Measurements from ENCODE around the gene CKB. TPM values are rescaled to one million over a fixed set of nuclear protein-coding genes. Genes with fewer than 3 reads are reported as not detected.

Gene CKB
- total RNA-seq, 2 experiments from 2014 or later: 5.8 to 9.1 TPM

DNA sequence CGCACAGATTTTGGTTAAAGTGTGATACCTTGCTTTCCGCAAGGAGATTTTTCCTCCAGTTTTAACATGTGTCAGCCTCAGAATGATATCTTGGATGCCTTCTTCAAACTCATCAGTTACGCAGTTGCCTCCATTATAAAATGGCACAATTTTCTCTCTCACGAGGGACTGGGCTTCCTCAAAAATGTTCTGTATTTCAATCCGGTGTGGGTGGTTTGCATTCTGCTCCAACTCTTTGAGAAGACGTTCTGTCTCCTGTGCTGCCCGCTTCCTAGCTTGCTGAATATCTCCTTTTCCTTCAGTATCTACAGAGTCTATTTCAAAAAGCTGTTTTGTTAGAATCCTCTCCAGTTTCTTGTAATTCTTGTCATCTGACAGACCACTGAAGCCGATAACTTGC, 38.1 kb upstream of the CKB start:
- ChIA-PET CTCF (interaction anchor here (1.1 to 2.6 kb wide), 6 partner anchors 14 to 63 kb away, joined by 3 to 14 read pairs (median 4); partner anchors contain the start of gene TRMT61A), POLR2A (interaction anchor here (0.6 to 2.7 kb wide), 8 partner anchors 14 to 37 kb away, joined by 3 to 28 read pairs (median 4); partner anchors contain the start of genes CKB and TRMT61A)
- H3K27me3 Mint-ChIP-seq: no peaks in the 10 kb centered on the region
- peak overlapping the region; percentile 100 for H3K4me3 Mint-ChIP-seq
- H3K9me3 Mint-ChIP-seq: no peaks in the 10 kb centered on the region
- H3K4me1 Mint-ChIP-seq (ENCODE audit: low read depth): peaks cover 53% of the 10 kb centered on the region
- intact Hi-C loops (cut with micrococcal nuclease): no loop called here
- peak overlapping the region; percentile 97 for H3K27ac Mint-ChIP-seq
- peaks cover 44% of the 10 kb centered on the region for H3K36me3 Mint-ChIP-seq (ENCODE audit: low read depth)
- ATAC-seq (no peak), DNase-seq (no peak)
- TF ChIP-seq, protein P1, sequence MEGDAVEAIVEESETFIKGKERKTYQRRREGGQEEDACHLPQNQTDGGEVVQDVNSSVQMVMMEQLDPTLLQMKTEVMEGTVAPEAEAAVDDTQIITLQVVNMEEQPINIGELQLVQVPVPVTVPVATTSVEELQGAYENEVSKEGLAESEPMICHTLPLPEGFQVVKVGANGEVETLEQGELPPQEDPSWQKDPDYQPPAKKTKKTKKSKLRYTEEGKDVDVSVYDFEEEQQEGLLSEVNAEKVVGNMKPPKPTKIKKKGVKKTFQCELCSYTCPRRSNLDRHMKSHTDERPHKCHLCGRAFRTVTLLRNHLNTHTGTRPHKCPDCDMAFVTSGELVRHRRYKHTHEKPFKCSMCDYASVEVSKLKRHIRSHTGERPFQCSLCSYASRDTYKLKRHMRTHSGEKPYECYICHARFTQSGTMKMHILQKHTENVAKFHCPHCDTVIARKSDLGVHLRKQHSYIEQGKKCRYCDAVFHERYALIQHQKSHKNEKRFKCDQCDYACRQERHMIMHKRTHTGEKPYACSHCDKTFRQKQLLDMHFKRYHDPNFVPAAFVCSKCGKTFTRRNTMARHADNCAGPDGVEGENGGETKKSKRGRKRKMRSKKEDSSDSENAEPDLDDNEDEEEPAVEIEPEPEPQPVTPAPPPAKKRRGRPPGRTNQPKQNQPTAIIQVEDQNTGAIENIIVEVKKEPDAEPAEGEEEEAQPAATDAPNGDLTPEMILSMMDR (IDR thresholded peaks at IDR 0.05): no peak

DNA sequence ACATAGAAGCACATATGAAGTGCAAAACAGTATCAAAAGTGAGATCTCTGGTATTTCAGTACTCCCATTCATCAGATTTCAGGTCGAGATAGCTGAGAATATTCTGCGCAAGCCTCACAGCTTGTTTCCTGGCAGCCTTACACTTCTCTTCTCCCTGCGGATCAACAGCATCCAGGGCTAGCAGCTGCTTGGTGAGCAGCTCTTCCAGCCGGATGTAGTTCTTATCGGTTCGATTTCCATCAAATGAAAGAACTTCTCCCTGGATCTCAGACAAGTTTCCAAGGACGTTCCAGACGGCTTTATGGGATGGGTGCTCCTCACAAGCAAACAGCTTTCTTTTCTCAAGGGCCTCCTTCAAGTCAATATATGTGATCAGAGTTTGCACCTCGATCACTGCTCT, 37.1 kb upstream of the CKB start:
- no peaks in the 10 kb centered on the region for H3K27me3 Mint-ChIP-seq
- peaks cover 53% of the 10 kb centered on the region for H3K4me1 Mint-ChIP-seq (ENCODE audit: low read depth)
- H3K4me3 Mint-ChIP-seq: no peak overlapping the region
- no peaks in the 10 kb centered on the region for H3K9me3 Mint-ChIP-seq
- intact Hi-C loops (cut with micrococcal nuclease): no loop called here
- CTCF ChIA-PET: interaction anchor here (1.3 to 4.1 kb wide), 3 partner anchors 13 to 41 kb away, joined by 4 to 19 read pairs (median 6); no protein-coding TSS in a partner anchor
- ATAC-seq (no peak), DNase-seq (no peak)
- POLR2A ChIA-PET: interaction anchor here (1.0 to 3.1 kb wide), 2 partner anchors 19 to 23 kb away, joined by 3 to 10 read pairs; no protein-coding TSS in a partner anchor
- TF ChIP-seq, protein P1 (IDR thresholded peaks at IDR 0.05): no peak
- H3K27ac Mint-ChIP-seq: no peak overlapping the region
- H3K36me3 Mint-ChIP-seq (ENCODE audit: low read depth): peaks cover 44% of the 10 kb centered on the region

DNA sequence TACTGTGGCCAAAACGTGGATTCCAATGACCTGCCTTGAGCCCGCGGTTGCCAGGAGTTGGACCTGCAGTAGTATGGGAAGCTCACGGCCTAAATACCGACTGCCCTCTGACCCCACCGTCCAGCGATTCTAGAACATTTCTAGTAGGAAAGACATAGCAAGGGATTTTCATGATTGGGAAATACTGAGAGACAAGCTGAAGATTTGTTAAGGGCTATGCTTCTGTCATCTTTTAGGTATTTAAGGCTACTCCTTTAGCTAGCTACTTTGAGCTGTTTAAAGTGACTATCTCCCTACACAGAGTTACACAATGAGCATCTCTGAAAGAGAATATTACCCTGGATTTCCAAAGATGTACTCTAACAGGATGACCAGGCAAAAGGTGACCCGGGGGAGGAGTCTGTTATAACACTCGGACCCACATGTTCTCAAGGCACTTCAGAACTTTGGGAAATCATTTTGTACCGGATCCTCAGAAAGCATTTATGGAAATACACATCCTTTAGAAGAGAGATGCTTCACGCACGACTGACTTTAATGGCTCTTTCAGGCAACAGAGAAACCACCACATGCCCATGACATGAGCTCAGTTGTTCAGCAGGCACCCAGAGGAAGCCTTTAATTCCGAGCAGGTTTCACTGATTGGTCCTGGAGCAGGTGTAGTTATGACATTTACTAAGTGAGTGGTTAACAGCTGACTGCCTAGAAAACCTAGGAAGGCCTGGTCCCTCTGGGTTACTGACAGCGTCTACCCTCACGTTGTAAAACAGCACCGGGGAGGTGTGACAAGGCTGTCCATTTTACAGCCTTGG, 35.6 kb upstream of the CKB start:
- Mint-ChIP-seq H3K27ac (peak overlapping the region; percentile 52), H3K9me3 (no peaks in the 10 kb centered on the region), H3K4me1 (ENCODE audit: low read depth) (peaks cover 46% of the 10 kb centered on the region), H3K4me3 (no peak overlapping the region), H3K27me3 (no peaks in the 10 kb centered on the region), H3K36me3 (ENCODE audit: low read depth) (peaks cover 41% of the 10 kb centered on the region)
- CTCF ChIA-PET: interaction anchor here (1.7 to 4.1 kb wide), 4 partner anchors 10 to 40 kb away, joined by 4 to 19 read pairs (median 8); no protein-coding TSS in a partner anchor
- no peak for ATAC-seq
- POLR2A ChIA-PET: interaction anchor here (0.6 to 3.1 kb wide), 6 partner anchors 11 to 522 kb away, joined by 3 to 10 read pairs (median 4); no protein-coding TSS in a partner anchor
- intact Hi-C loops (cut with micrococcal nuclease): no loop called here
- TF ChIP-seq, protein P1 (IDR thresholded peaks at IDR 0.05): no peak
- DNase-seq: no peak

DNA sequence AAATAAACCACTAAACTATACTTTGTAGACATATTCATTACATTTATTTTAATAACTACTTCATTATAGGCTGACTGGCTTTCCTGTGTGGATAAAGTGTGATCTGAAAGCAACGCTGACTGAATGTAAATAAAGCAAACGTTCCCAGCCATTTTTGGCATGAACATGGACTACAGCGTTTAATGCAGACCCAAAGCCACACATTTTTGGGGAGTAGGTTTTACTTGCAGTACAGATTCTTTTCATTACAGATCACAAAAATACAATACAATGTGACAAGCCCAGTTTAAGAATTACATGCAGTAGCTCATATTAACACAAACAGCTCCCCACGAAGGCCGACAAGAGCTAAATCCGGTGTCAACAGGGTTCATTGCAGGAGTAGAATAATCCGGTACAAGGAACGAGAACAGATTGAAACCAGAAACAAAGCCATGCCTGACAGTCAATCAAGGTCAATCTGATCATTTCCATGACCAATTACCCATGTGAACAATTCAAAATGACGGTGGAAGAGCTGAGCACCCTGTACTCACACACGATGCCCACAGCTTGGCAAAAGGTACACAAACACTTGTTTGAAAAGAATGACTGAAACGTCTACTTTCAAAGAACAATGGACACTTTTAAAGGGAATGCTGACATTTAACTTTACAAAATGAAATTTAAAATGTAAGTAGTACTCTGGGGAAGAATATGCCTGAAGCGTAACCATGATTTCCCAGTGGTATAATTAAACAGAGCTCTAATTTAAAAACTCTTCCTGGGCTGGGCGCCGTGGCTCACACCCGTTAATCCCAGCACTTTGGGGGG, 34.5 kb upstream of the CKB start:
- TF ChIP-seq, protein P1 (IDR thresholded peaks at IDR 0.05): no peak
- intact Hi-C loops (cut with micrococcal nuclease): no loop called here
- Mint-ChIP-seq H3K4me3 (no peak overlapping the region), H3K27me3 (no peaks in the 10 kb centered on the region), H3K9me3 (no peaks in the 10 kb centered on the region), H3K27ac (peak overlapping the region; percentile 9), H3K36me3 (ENCODE audit: low read depth) (peaks cover 40% of the 10 kb centered on the region), H3K4me1 (ENCODE audit: low read depth) (peaks cover 46% of the 10 kb centered on the region)
- CTCF ChIA-PET: interaction anchor here (1.1 to 4.1 kb wide), 4 partner anchors 11 to 123 kb away, joined by 3 to 19 read pairs (median 8); no protein-coding TSS in a partner anchor
- no peak for DNase-seq
- POLR2A ChIA-PET: interaction anchor here (0.9 to 3.1 kb wide), 3 partner anchors 10 to 221 kb away, joined by 3 to 10 read pairs (median 4); no protein-coding TSS in a partner anchor
- ATAC-seq: no peak
